Caco-2 (cell line): ENCODE measurements around the gene NUP85. TPM values are rescaled to one million over a fixed set of nuclear protein-coding genes. Genes with fewer than 3 reads are reported as not detected.

Experiments
- BruUV-seq: library from RNA; stranded (reverse); fragments of 400-500 nt; replicated peaks from 2 replicates; lab custom pipeline; 2021; lab: Mats Ljungman, UMichigan
- CTCF ChIA-PET: fragments of 300-600 bp; sonication (Branson Sonifier 250); formaldehyde crosslinking; loops from one replicate; lab custom pipeline; 2022; ENCODE audit warnings: antibody characterized with exemption; lab: Charles Lee
- POLR2A ChIA-PET: fragments of 300-600 bp; sonication (Branson Sonifier 250); formaldehyde crosslinking; loops from one replicate; lab custom pipeline; 2022; ENCODE audit warnings: antibody characterized with exemption; lab: Charles Lee
- DNase-seq, 2 experiments: peaks; one replicate each; pipeline versions ENCODE4 v3.0.0 to v3.0.0-alpha.2; 2020 to 2022
- H3K27me3 ChIP-seq: replicated peaks from 2 replicates; pipeline ENCODE4 v1.6.0; 2011; ENCODE audit warnings: low read length; ENCODE audit not compliant: control insufficient read depth, insufficient read depth
- H3K36me3 ChIP-seq: 2 replicates; pipeline ENCODE4 v1.5.1; 2011; ENCODE audit warnings: low read length; ENCODE audit not compliant: control insufficient read depth, insufficient read depth
- H3K4me1 ChIP-seq: fragments of 250-450 bp; sonication (Bioruptor Pico); 2 replicates; pipeline ENCODE4 v1.5.1; 2020; ENCODE audit warnings: mild to moderate bottlenecking
- H3K4me3 ChIP-seq: 2 replicates; pipeline ENCODE4 v1.5.1; 2011; ENCODE audit warnings: low read depth, mild to moderate bottlenecking, control low read depth, low read length
- H3K9me3 ChIP-seq: fragments of 250-450 bp; sonication (Bioruptor Pico); 2 replicates; pipeline ENCODE4 v1.5.1; 2020; ENCODE audit warnings: mild to moderate bottlenecking, moderate library complexity
- H3K27ac Mint-ChIP-seq: one replicate; pipeline ENCODE4 v1.8.0; 2022; ENCODE audit warnings: mixed read lengths; ENCODE audit not compliant: unreplicated experiment
- H3K27me3 Mint-ChIP-seq: one replicate; pipeline ENCODE4 v1.8.0; 2022; ENCODE audit warnings: mixed read lengths; ENCODE audit not compliant: insufficient read depth, unreplicated experiment
- H3K36me3 Mint-ChIP-seq: one replicate; pipeline ENCODE4 v1.8.0; 2022; ENCODE audit warnings: mild to moderate bottlenecking, mixed read lengths; ENCODE audit not compliant: insufficient read depth, unreplicated experiment
- H3K4me1 Mint-ChIP-seq: one replicate; pipeline ENCODE4 v1.8.0; 2022; ENCODE audit warnings: low read depth, mixed read lengths; ENCODE audit not compliant: unreplicated experiment
- H3K4me3 Mint-ChIP-seq: one replicate; pipeline ENCODE4 v1.8.0; 2022; ENCODE audit warnings: mild to moderate bottlenecking, moderate library complexity, mixed read lengths; ENCODE audit not compliant: unreplicated experiment
- H3K9me3 Mint-ChIP-seq: one replicate; pipeline ENCODE4 v1.8.0; 2022; ENCODE audit warnings: mixed read lengths; ENCODE audit not compliant: unreplicated experiment
- intact Hi-C: fragments of 100-400 bp; cut with micrococcal nuclease; formaldehyde crosslinking; loops from one replicate; pipeline ENCODE4 v1.10.0; 2022; ENCODE audit not compliant: unreplicated experiment
- total RNA-seq: library from RNA; stranded (reverse); gene quantifications from 2 replicates; pipeline ENCODE4 v1.2.3, GENCODE V29; 2022
- TF ChIP-seq, protein P1 (sequence below), 2 experiments: fragments of 200-600 bp in 1 of 2; IDR thresholded peaks; 1 replicate in 1 of 2; 2 replicates in 1 of 2; pipeline versions ENCODE4 v1.5.1 to v1.8.0; 2011 to 2022; ENCODE audit warnings: antibody characterized with exemption in 1 of 2, control low read depth in 1 of 2, inconsistent platforms in 1 of 2, low read depth in 1 of 2, low read length in 1 of 2, mild to moderate bottlenecking in 1 of 2, moderate library complexity in 1 of 2; ENCODE audit not compliant: insufficient read depth in 1 of 2, severe bottlenecking in 1 of 2, unreplicated experiment in 1 of 2

Gene NUP85
- total RNA-seq, 1 experiment from 2014 or later = 119 TPM

DNA sequence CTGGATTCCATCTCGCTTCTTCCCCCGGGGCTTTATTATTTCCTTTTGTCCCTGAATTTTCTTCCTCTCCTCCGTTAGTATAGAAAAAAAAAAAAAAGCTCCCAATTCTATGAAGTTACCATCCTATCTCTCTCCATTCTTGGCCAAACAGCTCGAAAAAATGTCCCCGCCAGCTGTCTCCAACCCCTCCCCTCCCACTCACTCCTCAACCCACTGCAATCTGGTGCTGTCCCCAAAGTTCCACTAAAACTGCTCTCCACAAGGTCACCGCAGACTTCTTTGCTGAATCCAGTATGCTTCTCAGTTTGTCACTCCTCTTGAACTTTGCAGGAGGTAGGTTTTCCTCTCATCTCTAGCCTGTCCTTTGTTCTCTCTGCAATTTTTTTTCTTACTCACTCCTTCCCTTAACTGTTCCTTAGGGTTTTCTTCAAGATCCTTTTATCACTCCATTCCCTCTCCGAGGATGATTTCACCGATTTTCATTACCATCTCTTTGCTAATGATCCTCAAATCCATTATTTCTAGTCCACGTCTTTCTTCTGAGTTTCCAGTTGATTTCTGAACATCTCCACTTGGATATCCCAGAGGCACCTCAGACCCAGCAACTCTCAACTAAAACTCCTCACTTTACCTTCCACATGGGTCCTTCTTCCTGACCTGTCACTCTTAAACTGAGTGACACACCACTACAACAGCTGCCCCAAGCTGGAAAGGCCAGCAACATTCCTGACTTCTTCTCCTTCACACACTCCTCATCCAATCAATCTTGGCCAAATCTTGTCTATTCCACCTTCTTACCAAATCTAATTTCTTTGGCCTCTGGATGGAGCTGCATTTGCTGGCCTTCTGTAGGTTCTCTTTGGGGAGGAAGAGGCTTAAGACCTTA lies 21.2 kb upstream of the NUP85 start:
- H3K36me3 ChIP-seq = peaks cover 2% of the 10 kb centered on the region
- H3K27me3 Mint-ChIP-seq = no peaks in the 10 kb centered on the region
- POLR2A ChIA-PET = interaction anchor here (0.7 to 1.4 kb wide), 2 partner anchors 96 to 427 kb away, joined by 3 read pairs; partner anchors contain the start of gene SLC16A5
- H3K27me3 ChIP-seq = no peaks in the 10 kb centered on the region
- no peak for DNase-seq
- H3K4me1 ChIP-seq = peaks cover 18% of the 10 kb centered on the region
- intact Hi-C loops = no loop called here
- BruUV-seq = no TSS peak
- TF ChIP-seq, protein P1, sequence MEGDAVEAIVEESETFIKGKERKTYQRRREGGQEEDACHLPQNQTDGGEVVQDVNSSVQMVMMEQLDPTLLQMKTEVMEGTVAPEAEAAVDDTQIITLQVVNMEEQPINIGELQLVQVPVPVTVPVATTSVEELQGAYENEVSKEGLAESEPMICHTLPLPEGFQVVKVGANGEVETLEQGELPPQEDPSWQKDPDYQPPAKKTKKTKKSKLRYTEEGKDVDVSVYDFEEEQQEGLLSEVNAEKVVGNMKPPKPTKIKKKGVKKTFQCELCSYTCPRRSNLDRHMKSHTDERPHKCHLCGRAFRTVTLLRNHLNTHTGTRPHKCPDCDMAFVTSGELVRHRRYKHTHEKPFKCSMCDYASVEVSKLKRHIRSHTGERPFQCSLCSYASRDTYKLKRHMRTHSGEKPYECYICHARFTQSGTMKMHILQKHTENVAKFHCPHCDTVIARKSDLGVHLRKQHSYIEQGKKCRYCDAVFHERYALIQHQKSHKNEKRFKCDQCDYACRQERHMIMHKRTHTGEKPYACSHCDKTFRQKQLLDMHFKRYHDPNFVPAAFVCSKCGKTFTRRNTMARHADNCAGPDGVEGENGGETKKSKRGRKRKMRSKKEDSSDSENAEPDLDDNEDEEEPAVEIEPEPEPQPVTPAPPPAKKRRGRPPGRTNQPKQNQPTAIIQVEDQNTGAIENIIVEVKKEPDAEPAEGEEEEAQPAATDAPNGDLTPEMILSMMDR (IDR thresholded peaks at IDR 0.05; ENCODE audit: insufficient read depth in 1 of 2, low read depth in 1 of 2, low read length in 1 of 2, severe bottlenecking in 1 of 2, unreplicated experiment in 1 of 2) = no peak
- peak overlapping the region; percentile 88 for H3K4me3 Mint-ChIP-seq
- H3K9me3 ChIP-seq = no peaks in the 10 kb centered on the region
- CTCF ChIA-PET = interaction anchor here (0.6 to 2.3 kb wide), 4 partner anchors 17 to 225 kb away, joined by 4 to 6 read pairs (median 4); no protein-coding TSS in a partner anchor
- no peaks in the 10 kb centered on the region for H3K9me3 Mint-ChIP-seq
- H3K36me3 Mint-ChIP-seq = peaks cover 45% of the 10 kb centered on the region
- H3K27ac Mint-ChIP-seq = peak overlapping the region; percentile 99
- H3K4me3 ChIP-seq = no peak overlapping the region
- peaks cover 17% of the 10 kb centered on the region for H3K4me1 Mint-ChIP-seq

DNA sequence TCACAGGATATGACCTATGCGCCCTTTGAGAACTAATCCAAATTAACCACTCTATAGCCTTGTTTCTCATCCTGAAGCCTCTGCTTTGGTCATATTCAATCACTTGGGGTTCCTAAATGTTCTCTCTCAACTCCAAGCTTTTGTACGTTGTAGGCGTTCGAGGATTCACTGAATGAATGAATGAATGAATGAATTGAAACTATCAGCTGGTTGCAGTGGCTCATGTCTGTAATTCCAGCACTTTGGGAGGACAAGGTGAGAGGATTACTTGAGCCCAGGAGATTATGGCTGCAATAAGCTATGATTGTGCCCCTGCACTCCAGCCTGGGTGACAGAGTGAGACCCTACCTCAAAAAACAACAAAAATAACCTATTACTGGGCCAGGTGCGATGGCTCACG lies 16.9 kb upstream of the NUP85 start:
- TF ChIP-seq, protein P1 (IDR thresholded peaks at IDR 0.05; ENCODE audit: insufficient read depth in 1 of 2, low read depth in 1 of 2, low read length in 1 of 2, severe bottlenecking in 1 of 2, unreplicated experiment in 1 of 2) = no peak
- POLR2A ChIA-PET = no interaction called here
- Mint-ChIP-seq H3K27ac (no peak overlapping the region), H3K36me3 (peaks cover 2% of the 10 kb centered on the region), H3K27me3 (no peaks in the 10 kb centered on the region), H3K4me1 (peaks cover 11% of the 10 kb centered on the region), H3K9me3 (no peaks in the 10 kb centered on the region), H3K4me3 (no peak overlapping the region)
- no peak for DNase-seq
- Histone ChIP-seq H3K27me3 (no peaks in the 10 kb centered on the region), H3K4me3 (no peak overlapping the region), H3K4me1 (peaks cover 3% of the 10 kb centered on the region), H3K9me3 (no peaks in the 10 kb centered on the region), H3K36me3 (no peaks in the 10 kb centered on the region)
- intact Hi-C loops = no loop called here
- CTCF ChIA-PET = interaction anchor here (1.4 kb wide), 1 partner anchor 13 kb away, joined by 7 read pairs; no protein-coding TSS in a partner anchor
- BruUV-seq = no TSS peak

DNA sequence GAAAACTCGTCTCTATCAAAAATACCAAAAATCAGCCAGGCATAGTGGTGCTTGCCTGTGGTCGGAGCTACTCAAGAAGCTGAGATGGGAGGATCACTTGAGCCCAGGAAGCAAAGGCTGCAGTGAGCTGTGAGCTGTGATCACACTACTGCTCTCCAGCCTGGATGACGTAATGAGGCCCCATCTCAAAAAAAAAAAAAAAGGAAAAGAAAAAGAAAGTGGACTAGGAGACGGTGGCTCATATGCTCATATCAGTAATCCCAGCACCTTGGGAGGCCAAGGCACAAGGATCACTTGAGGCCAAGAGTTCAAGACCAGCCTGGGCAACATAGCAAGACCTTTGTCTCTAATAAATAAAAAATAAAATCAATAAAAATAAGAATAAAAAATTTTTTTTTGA lies 13.9 kb upstream of the NUP85 start:
- intact Hi-C loops = no loop called here
- Histone ChIP-seq H3K9me3 (no peaks in the 10 kb centered on the region), H3K4me3 (no peak overlapping the region), H3K4me1 (no peaks in the 10 kb centered on the region), H3K36me3 (no peaks in the 10 kb centered on the region), H3K27me3 (no peaks in the 10 kb centered on the region)
- Mint-ChIP-seq H3K36me3 (no peaks in the 10 kb centered on the region), H3K27me3 (no peaks in the 10 kb centered on the region), H3K9me3 (no peaks in the 10 kb centered on the region), H3K4me3 (no peak overlapping the region), H3K4me1 (peaks cover 4% of the 10 kb centered on the region), H3K27ac (no peak overlapping the region)
- BruUV-seq = no TSS peak
- CTCF ChIA-PET = interaction anchor here (0.9 kb wide), 1 partner anchor 65 kb away, joined by 4 read pairs; no protein-coding TSS in a partner anchor
- peak in 1 of 2 experiments; percentile 22 for DNase-seq
- TF ChIP-seq, protein P1 (IDR thresholded peaks at IDR 0.05; ENCODE audit: insufficient read depth in 1 of 2, low read depth in 1 of 2, low read length in 1 of 2, severe bottlenecking in 1 of 2, unreplicated experiment in 1 of 2) = no peak
- POLR2A ChIA-PET = interaction anchor here (0.5 to 0.6 kb wide), 2 partner anchors 9 to 152 kb away, joined by 3 to 5 read pairs; partner anchors contain the start of gene SUMO2
